Measurements from ENCODE around the gene FBXO40.

The FBXO40 gene

GRCh38 chr3:121661376-121661775 lies 68.2 kb downstream of the FBXO40 start:
- DNase-seq (ENCODE audit: low read depth in 2 of 2, low spot score in 1 of 2), result no peak

- no peak for DNase-seq (ENCODE audit: low read depth in 2 of 2, low spot score in 1 of 2)
These were observed 69.6 kb downstream of the FBXO40 start for GRCh38 chr3:121662742-121663141.

DNA sequence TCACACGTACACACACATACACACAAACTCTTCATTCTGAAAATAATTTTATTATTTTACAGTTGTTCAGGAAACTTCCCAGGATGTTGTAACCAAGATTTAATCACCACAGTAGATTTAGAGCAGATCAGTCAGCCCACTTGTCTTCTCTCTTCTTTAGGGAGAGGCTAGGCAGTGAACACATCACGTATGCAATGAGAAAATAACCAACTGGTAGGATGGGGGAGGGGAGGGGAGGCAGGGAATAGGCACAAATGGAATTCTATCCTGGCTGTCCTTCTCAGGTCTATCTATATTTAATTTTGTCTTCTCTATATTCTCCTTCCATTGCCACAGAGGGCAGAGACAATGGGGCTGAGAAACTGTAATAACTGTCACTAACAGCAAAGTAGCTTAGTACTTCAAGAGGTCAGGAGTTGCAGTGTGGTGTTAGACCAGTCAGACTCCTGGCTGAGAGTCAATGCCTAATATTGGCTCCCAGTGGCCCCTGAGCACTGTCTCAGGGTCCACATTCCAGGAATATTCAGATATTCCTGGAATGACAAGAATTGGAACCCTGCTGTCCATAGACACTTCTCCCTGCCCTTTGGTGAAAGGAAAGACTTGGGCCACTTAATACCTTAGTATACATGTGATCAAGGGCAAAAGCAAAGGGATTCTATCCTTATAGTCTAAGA lies 70.1 kb downstream of the FBXO40 start:
- no peak for DNase-seq (ENCODE audit: low read depth in 2 of 2, low spot score in 1 of 2)

GRCh38 chr3:121665488-121665887 lies 72.3 kb downstream of the FBXO40 start:
- DNase-seq (ENCODE audit: low read depth in 2 of 2, low spot score in 1 of 2), result no peak

DNA sequence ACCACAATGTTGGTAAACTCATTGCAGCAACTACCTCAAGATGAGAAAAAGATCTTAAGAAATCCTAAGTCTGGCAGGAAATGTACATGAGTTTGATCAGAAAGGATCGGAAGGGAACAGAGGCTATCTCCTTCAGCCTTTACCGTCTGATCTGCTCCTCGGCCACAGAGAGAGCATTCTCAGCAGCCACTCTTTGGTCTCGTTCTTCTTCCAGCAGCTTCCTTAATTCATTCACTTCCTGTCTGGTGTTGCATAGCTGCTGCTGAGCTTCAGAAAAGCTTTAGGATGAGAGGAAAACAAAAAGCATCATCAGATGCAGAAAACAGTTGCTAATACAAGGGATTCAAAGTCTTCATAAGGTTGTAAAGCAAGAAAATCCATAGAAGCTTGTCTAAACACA lies 74.2 kb downstream of the FBXO40 start:
- no peak for DNase-seq (ENCODE audit: low read depth in 2 of 2, low spot score in 1 of 2)

- DNase-seq (ENCODE audit: low read depth in 2 of 2, low spot score in 1 of 2), result no peak
These were observed 77.5 kb downstream of the FBXO40 start for GRCh38 chr3:121670676-121671075.

DNA sequence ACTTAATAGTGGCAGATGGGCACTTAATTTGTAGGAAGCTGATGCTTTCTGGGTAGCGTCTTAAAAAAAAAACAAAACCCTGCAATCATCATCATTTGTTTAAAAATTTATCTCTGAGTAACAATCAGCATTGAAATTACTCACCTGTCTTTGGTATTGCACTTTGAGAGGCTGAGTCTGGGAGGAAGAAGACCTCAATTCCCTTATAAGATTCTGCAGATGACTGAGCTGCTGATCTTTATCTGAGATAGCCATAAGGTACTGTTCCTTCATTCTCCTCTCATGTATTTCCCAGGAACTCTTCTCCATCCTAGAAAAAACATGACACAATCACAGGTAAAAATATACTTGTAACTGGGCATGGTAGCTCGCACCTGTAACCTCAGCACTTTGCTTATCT lies 84.0 kb downstream of the FBXO40 start:
- DNase-seq (ENCODE audit: low read depth in 2 of 2, low spot score in 1 of 2), result no peak

Measured in stimulated activated CD8-positive, alpha-beta memory T cell treated with anti-CD3 and anti-CD28 coated beads, Interleukin-4, amount 100 ng/mL, for 1 hour (primary cell).